KG1 (cell line): ENCODE measurements around the gene AFG1L.
"Not testable (repeated sequence)": the region's sequence is repeated elsewhere in the genome, so short reads cannot be mapped to it uniquely, and the experiment has no call there.

Experiments
- DNase-seq: peaks from one replicate; lab custom pipeline; 2025; lab: John Stamatoyannopoulos, UW

AFG1L gene

GRCh38 chr6:108558372-108559096 is 263.7 kb downstream of the AFG1L start:
- peak; percentile 97 for DNase-seq

- DNase-seq, result peak; percentile 63
Measured at GRCh38 chr6:108559097-108559883, 264.4 kb downstream of the AFG1L start.

GRCh38 chr6:108559884-108560462 is 265.1 kb downstream of the AFG1L start:
- no peak for DNase-seq

- DNase-seq, result peak; percentile 27
Measured at GRCh38 chr6:108560463-108561308, 265.8 kb downstream of the AFG1L start, which contains the start of gene FOXO3. TSS of gene FOXO3 (plus strand) at chr6:108560917. CDS start at chr6:108561209, 292 bp downstream.

GRCh38 chr6:108561309-108561647 is 266.4 kb downstream of the AFG1L start:
- not testable (repeated sequence) for DNase-seq

GRCh38 chr6:108561742-108562502 is 267.1 kb downstream of the AFG1L start:
- DNase-seq, result no peak

GRCh38 chr6:108562503-108562993 is 267.7 kb downstream of the AFG1L start:
- DNase-seq, result no peak

- DNase-seq, result no peak
Measured at GRCh38 chr6:108563292-108563691, 268.4 kb downstream of the AFG1L start.

- no peak for DNase-seq
Measured at GRCh38 chr6:108564178-108564577, 269.3 kb downstream of the AFG1L start.

- DNase-seq, result peak; percentile 34
Measured at GRCh38 chr6:108565091-108565766, 270.4 kb downstream of the AFG1L start.

- DNase-seq, result peak; percentile 68
Measured at GRCh38 chr6:108565893-108566292, 271.0 kb downstream of the AFG1L start.

- no peak for DNase-seq
Measured at GRCh38 chr6:108566406-108566805, 271.6 kb downstream of the AFG1L start.

GRCh38 chr6:108568101-108568500 is 273.2 kb downstream of the AFG1L start:
- DNase-seq, result no peak

GRCh38 chr6:108568551-108569305 is 273.9 kb downstream of the AFG1L start:
- no peak for DNase-seq

GRCh38 chr6:108570517-108570916 is 275.7 kb downstream of the AFG1L start:
- no peak for DNase-seq

- DNase-seq, result no peak
Measured at GRCh38 chr6:108574457-108575141, 279.7 kb downstream of the AFG1L start.
